Measurements from ENCODE around the gene CAMKMT.
A peak's percentile ranks its signal among the peaks of the same experiment; 100 is the strongest.

Gene CAMKMT

GRCh38 chr2:44326548-44327264 is 35.0 kb upstream of the CAMKMT start:
- no peak for DNase-seq (ENCODE audit: low spot score)
- Histone ChIP-seq H3K4me3 (no peak overlapping the region), H3K27ac (no peak overlapping the region)
- TF ChIP-seq, protein P1, sequence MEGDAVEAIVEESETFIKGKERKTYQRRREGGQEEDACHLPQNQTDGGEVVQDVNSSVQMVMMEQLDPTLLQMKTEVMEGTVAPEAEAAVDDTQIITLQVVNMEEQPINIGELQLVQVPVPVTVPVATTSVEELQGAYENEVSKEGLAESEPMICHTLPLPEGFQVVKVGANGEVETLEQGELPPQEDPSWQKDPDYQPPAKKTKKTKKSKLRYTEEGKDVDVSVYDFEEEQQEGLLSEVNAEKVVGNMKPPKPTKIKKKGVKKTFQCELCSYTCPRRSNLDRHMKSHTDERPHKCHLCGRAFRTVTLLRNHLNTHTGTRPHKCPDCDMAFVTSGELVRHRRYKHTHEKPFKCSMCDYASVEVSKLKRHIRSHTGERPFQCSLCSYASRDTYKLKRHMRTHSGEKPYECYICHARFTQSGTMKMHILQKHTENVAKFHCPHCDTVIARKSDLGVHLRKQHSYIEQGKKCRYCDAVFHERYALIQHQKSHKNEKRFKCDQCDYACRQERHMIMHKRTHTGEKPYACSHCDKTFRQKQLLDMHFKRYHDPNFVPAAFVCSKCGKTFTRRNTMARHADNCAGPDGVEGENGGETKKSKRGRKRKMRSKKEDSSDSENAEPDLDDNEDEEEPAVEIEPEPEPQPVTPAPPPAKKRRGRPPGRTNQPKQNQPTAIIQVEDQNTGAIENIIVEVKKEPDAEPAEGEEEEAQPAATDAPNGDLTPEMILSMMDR (IDR thresholded peaks at IDR 0.05) = no peak

GRCh38 chr2:44328750-44329149 is 33.0 kb upstream of the CAMKMT start:
- Histone ChIP-seq H3K4me3 (no peak overlapping the region), H3K27ac (no peak overlapping the region)
- TF ChIP-seq, protein P1 (IDR thresholded peaks at IDR 0.05) = no peak
- no peak for DNase-seq (ENCODE audit: low spot score)

- H3K27ac ChIP-seq = no peak overlapping the region
- no peak for DNase-seq (ENCODE audit: low spot score)
- no peak overlapping the region for H3K4me3 ChIP-seq
- TF ChIP-seq, protein P1 (IDR thresholded peaks at IDR 0.05) = no peak
Observed at GRCh38 chr2:44329343-44329742, 32.4 kb upstream of the CAMKMT start.

DNA sequence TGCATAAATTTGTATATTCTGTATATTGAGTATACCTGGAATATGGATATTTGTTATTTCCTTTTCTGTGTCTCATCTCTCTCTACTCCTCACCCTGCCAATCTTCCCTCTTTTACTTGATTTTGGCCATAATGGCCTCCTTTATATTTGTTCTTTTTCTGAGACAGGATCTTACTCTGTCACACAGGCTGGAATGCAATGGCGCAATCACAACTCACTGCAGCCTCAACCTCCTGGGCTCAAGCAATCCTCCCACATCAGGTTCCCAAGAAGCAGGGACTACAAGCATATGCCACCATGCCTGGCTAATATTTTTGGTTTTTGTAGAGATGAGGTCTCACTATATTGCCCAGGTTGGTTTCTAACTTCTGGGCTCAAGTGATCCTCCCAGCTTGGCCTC is 30.9 kb upstream of the CAMKMT start:
- TF ChIP-seq, protein P1 (IDR thresholded peaks at IDR 0.05) = no peak
- DNase-seq (ENCODE audit: low spot score) = no peak
- H3K27ac ChIP-seq = no peak overlapping the region
- H3K4me3 ChIP-seq = no peak overlapping the region

GRCh38 chr2:44333994-44334393 is 27.8 kb upstream of the CAMKMT start:
- peak overlapping the region in 1 of 2 donors; percentile 20 for H3K27ac ChIP-seq
- no peak for DNase-seq (ENCODE audit: low spot score)
- TF ChIP-seq, protein P1 (IDR thresholded peaks at IDR 0.05) = no peak
- no peak overlapping the region for H3K4me3 ChIP-seq

DNA sequence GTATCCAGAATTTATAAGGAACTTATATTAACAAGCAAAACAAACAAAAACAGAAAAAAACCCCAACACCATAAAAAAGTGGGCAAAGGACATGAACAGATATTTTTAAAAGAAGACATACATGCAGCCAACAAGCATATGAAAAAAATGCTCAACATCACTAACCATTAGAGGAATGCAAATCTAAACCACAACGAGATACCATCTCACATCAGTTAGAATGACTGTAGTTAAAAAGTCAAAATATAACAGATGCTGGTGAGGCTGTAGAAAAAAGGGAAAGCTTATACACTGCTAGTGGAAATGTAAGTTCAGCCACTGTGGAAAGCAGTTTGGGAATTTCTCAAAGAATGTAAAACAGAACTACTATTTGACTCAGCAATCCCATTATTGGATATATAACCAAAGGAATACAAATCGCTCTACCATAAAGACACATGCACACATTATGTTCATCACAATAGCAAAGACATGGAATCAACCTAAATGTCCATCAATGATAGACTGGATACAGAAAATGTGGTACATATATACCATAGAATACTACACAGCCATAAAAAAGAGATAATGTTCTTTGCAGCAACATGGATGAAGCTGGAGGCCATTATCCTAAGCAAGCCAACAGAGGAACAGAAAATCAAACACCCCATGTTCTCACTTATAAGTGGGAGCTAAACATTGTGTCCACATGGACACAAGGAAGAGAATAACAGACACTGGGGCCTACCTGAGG is 25.8 kb upstream of the CAMKMT start:
- Histone ChIP-seq H3K27ac (no peak overlapping the region), H3K4me3 (no peak overlapping the region)
- TF ChIP-seq, protein P1 (IDR thresholded peaks at IDR 0.05) = no peak
- no peak for DNase-seq (ENCODE audit: low spot score)

- TF ChIP-seq, protein P1 (IDR thresholded peaks at IDR 0.05) = no peak
- Histone ChIP-seq H3K27ac (no peak overlapping the region), H3K4me3 (no peak overlapping the region)
- DNase-seq (ENCODE audit: low spot score) = no peak
Observed at GRCh38 chr2:44342854-44343253, 18.9 kb upstream of the CAMKMT start.
